GM19099 (cell line): ENCODE measurements around the gene MRPL14.

Experiments
- POLR2A ChIP-seq: IDR thresholded peaks from 3 replicates; pipeline ENCODE4 v1.6.1; 2011; ENCODE audit warnings: low read depth; ENCODE audit not compliant: insufficient read length; ENCODE audit errors: extremely low read depth

Gene MRPL14

GRCh38 chr6:44097782-44098317 is 29.4 kb downstream of the MRPL14 start:
- no peak for TF ChIP-seq POLR2A

GRCh38 chr6:44096612-44097011 is 30.6 kb downstream of the MRPL14 start:
- no peak for TF ChIP-seq POLR2A

- TF ChIP-seq POLR2A: no peak
Observed at GRCh38 chr6:44094403-44095242, 32.6 kb downstream of the MRPL14 start.

- TF ChIP-seq POLR2A: no peak
Observed at GRCh38 chr6:44093750-44094402, 33.4 kb downstream of the MRPL14 start.

- no peak for TF ChIP-seq POLR2A
Observed at GRCh38 chr6:44093066-44093465, 34.2 kb downstream of the MRPL14 start.

- TF ChIP-seq POLR2A: no peak
Observed at GRCh38 chr6:44091981-44092884, 35.0 kb downstream of the MRPL14 start.

- TF ChIP-seq POLR2A: no peak
Observed at GRCh38 chr6:44090465-44090864, 36.8 kb downstream of the MRPL14 start.

- TF ChIP-seq POLR2A: no peak
Observed at GRCh38 chr6:44088827-44089590, 38.2 kb downstream of the MRPL14 start.

GRCh38 chr6:44087623-44088022 is 39.6 kb downstream of the MRPL14 start:
- TF ChIP-seq POLR2A: no peak

GRCh38 chr6:44086931-44087574 is 40.2 kb downstream of the MRPL14 start:
- TF ChIP-seq POLR2A: no peak

GRCh38 chr6:44085219-44085618 is 42.0 kb downstream of the MRPL14 start:
- no peak for TF ChIP-seq POLR2A

GRCh38 chr6:44084231-44085014 is 42.8 kb downstream of the MRPL14 start:
- no peak for TF ChIP-seq POLR2A

GRCh38 chr6:44082872-44083321 is 44.4 kb downstream of the MRPL14 start:
- TF ChIP-seq POLR2A: no peak
